Endodermal cell (in vitro differentiated cells): ENCODE data around the gene CAPN2. TPM values are rescaled to one million over a fixed set of nuclear protein-coding genes. Genes with fewer than 3 reads are reported as not detected.

Experiments
- DNase-seq: peaks from one replicate; pipeline ENCODE4 v3.0.0-alpha.2; 2017
- H3K27ac ChIP-seq: 2 replicates; pipeline ENCODE4 v1.5.1; 2013; ENCODE audit warnings: mild to moderate bottlenecking, low read depth, low read length, moderate library complexity
- H3K27me3 ChIP-seq: 2 replicates; pipeline ENCODE4 v1.6.1; 2013; ENCODE audit warnings: mild to moderate bottlenecking, low read length, moderate library complexity; ENCODE audit not compliant: insufficient read depth, control insufficient read depth, poor library complexity, severe bottlenecking
- H3K36me3 ChIP-seq: 2 replicates; pipeline ENCODE4 v1.7.0; 2013; ENCODE audit warnings: mild to moderate bottlenecking, low read length, moderate library complexity; ENCODE audit not compliant: control insufficient read depth, insufficient read depth
- H3K4me1 ChIP-seq: one replicate; pipeline ENCODE4 v1.7.0; 2013; ENCODE audit warnings: low read length; ENCODE audit not compliant: control insufficient read depth, insufficient read depth
- H3K4me3 ChIP-seq: 2 replicates; pipeline ENCODE4 v1.5.1; 2013; ENCODE audit warnings: mild to moderate bottlenecking, low read length, moderate library complexity
- H3K9ac ChIP-seq: 2 replicates; pipeline ENCODE4 v1.6.1; 2013; ENCODE audit warnings: mild to moderate bottlenecking, low read length, moderate library complexity; ENCODE audit not compliant: poor library complexity, severe bottlenecking; ENCODE audit errors: extremely low read depth
- H3K9me3 ChIP-seq: 2 replicates; pipeline ENCODE4 v1.6.1; 2013; ENCODE audit warnings: mild to moderate bottlenecking, low read length, moderate library complexity; ENCODE audit not compliant: control insufficient read depth
- H3K27ac Mint-ChIP-seq: 2 replicates; pipeline ENCODE4 v1.8.0; 2020; ENCODE audit warnings: mixed read lengths
- H3K27me3 Mint-ChIP-seq: 2 replicates; pipeline ENCODE4 v1.8.0; 2021; ENCODE audit warnings: mild to moderate bottlenecking, mixed read lengths; ENCODE audit not compliant: insufficient read depth
- H3K36me3 Mint-ChIP-seq: 2 replicates; pipeline ENCODE4 v1.8.0; 2020; ENCODE audit warnings: low read depth, mixed read lengths
- H3K4me1 Mint-ChIP-seq: 2 replicates; pipeline ENCODE4 v1.8.0; 2020; ENCODE audit warnings: mixed read lengths
- H3K4me3 Mint-ChIP-seq: 2 replicates; pipeline ENCODE4 v1.8.0; 2020; ENCODE audit warnings: mild to moderate bottlenecking, moderate library complexity, mixed read lengths
- H3K9me3 Mint-ChIP-seq: 2 replicates; pipeline ENCODE4 v1.8.0; 2020; ENCODE audit warnings: mild to moderate bottlenecking, mixed read lengths
- CTCF ChIP-seq: fragments of 200-600 bp; sonication (generic); conservative IDR thresholded peaks from 2 replicates; pipeline ENCODE4 v1.5.0; 2021; ENCODE audit warnings: antibody characterized with exemption, mild to moderate bottlenecking
- WGBS, 2 experiments: methylation state at CpG; one replicate each; pipeline versions ENCODE4 v1.1.5 to v1.1.7; 2013; ENCODE audit warnings: missing lambda C conversion rate in 2 of 2, mixed read lengths in 1 of 2; ENCODE audit not compliant: insufficient coverage in 1 of 2, insufficient read length in 1 of 2; 5-methylcytosine and 5-hydroxymethylcytosine counted together
- total RNA-seq, 2 donors: library from RNA; stranded (reverse); fragmentation: NEBNext Ultra II Directional in 1 of 2; extraction: Animal tissue kit (Norgen Biotek cat#: 25700) in 1 of 2; gene quantifications; 2 replicates in 1 of 2; 3 replicates in 1 of 2; pipeline ENCODE4 v1.2.1, GENCODE V29; 2021

CAPN2 gene
- total RNA-seq, 2 donors from 2014 or later = 49.2 to 49.7 TPM

GRCh38 chr1:223721658-223722607, 9.6 kb downstream of the CAPN2 start:
- Histone ChIP-seq H3K4me3 (no peak overlapping the region), H3K9me3 (no peaks in the 10 kb centered on the region), H3K9ac (no peak overlapping the region), H3K4me1 (peaks cover 17% of the 10 kb centered on the region), H3K27ac (no peak overlapping the region), H3K27me3 (no peaks in the 10 kb centered on the region), H3K36me3 (peaks cover 71% of the 10 kb centered on the region)
- H3K4me3 Mint-ChIP-seq = no peak overlapping the region
- peaks cover 52% of the 10 kb centered on the region for H3K36me3 Mint-ChIP-seq
- DNase-seq = no peak
- TF ChIP-seq CTCF = no peak
- no peaks in the 10 kb centered on the region for H3K9me3 Mint-ChIP-seq
- H3K4me1 Mint-ChIP-seq = peaks cover 27% of the 10 kb centered on the region
- WGBS, 2 experiments = 94 to 100% methylated on average over 2 to 4 of the region's 5 CpGs
- H3K27me3 Mint-ChIP-seq = peaks cover 42% of the 10 kb centered on the region
- H3K27ac Mint-ChIP-seq = no peak overlapping the region

- WGBS, 2 experiments = 89 to 94% methylated on average over 5 to 6 of the region's 6 CpGs
- Mint-ChIP-seq H3K9me3 (no peaks in the 10 kb centered on the region), H3K4me3 (no peak overlapping the region), H3K36me3 (peaks cover 56% of the 10 kb centered on the region), H3K27me3 (peaks cover 47% of the 10 kb centered on the region), H3K27ac (no peak overlapping the region), H3K4me1 (peaks cover 29% of the 10 kb centered on the region)
- no peak for DNase-seq
- no peak overlapping the region for H3K4me3 ChIP-seq
- peaks cover 11% of the 10 kb centered on the region for H3K4me1 ChIP-seq
- peaks cover 63% of the 10 kb centered on the region for H3K36me3 ChIP-seq
- TF ChIP-seq CTCF = no peak
- no peak overlapping the region for H3K9ac ChIP-seq
- H3K27ac ChIP-seq = no peak overlapping the region
- H3K27me3 ChIP-seq = no peaks in the 10 kb centered on the region
- no peaks in the 10 kb centered on the region for H3K9me3 ChIP-seq
Observed at GRCh38 chr1:223723351-223723904, 11.1 kb downstream of the CAPN2 start.

GRCh38 chr1:223724376-223724775, 12.0 kb downstream of the CAPN2 start:
- H3K4me3 Mint-ChIP-seq = no peak overlapping the region
- peaks cover 19% of the 10 kb centered on the region for H3K4me1 Mint-ChIP-seq
- peaks cover 50% of the 10 kb centered on the region for H3K27me3 Mint-ChIP-seq
- H3K9me3 ChIP-seq = no peaks in the 10 kb centered on the region
- no peak for DNase-seq
- 97 to 99% methylated on average over 4 of the region's 4 CpGs for WGBS, 2 experiments
- no peak overlapping the region for H3K9ac ChIP-seq
- peaks cover 59% of the 10 kb centered on the region for H3K36me3 Mint-ChIP-seq
- H3K4me1 ChIP-seq = peaks cover 7% of the 10 kb centered on the region
- no peak overlapping the region for H3K27ac ChIP-seq
- H3K9me3 Mint-ChIP-seq = peaks cover 1% of the 10 kb centered on the region
- H3K27ac Mint-ChIP-seq = no peak overlapping the region
- H3K36me3 ChIP-seq = peaks cover 68% of the 10 kb centered on the region
- H3K4me3 ChIP-seq = no peak overlapping the region
- no peak for TF ChIP-seq CTCF
- H3K27me3 ChIP-seq = no peaks in the 10 kb centered on the region
